Left forelimb (tissue), 1 donor: ENCODE results near the gene MEFV.
"Not testable (repeated sequence)": the region's sequence is repeated elsewhere in the genome, so short reads cannot be mapped to it uniquely, and the experiment has no call there.

Experiments used
- DNase-seq: peaks from one replicate; pipeline ENCODE4 v3.0.0-alpha.2; 2018; ENCODE audit warnings: low spot score

MEFV gene, protein sequence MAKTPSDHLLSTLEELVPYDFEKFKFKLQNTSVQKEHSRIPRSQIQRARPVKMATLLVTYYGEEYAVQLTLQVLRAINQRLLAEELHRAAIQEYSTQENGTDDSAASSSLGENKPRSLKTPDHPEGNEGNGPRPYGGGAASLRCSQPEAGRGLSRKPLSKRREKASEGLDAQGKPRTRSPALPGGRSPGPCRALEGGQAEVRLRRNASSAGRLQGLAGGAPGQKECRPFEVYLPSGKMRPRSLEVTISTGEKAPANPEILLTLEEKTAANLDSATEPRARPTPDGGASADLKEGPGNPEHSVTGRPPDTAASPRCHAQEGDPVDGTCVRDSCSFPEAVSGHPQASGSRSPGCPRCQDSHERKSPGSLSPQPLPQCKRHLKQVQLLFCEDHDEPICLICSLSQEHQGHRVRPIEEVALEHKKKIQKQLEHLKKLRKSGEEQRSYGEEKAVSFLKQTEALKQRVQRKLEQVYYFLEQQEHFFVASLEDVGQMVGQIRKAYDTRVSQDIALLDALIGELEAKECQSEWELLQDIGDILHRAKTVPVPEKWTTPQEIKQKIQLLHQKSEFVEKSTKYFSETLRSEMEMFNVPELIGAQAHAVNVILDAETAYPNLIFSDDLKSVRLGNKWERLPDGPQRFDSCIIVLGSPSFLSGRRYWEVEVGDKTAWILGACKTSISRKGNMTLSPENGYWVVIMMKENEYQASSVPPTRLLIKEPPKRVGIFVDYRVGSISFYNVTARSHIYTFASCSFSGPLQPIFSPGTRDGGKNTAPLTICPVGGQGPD

DNA sequence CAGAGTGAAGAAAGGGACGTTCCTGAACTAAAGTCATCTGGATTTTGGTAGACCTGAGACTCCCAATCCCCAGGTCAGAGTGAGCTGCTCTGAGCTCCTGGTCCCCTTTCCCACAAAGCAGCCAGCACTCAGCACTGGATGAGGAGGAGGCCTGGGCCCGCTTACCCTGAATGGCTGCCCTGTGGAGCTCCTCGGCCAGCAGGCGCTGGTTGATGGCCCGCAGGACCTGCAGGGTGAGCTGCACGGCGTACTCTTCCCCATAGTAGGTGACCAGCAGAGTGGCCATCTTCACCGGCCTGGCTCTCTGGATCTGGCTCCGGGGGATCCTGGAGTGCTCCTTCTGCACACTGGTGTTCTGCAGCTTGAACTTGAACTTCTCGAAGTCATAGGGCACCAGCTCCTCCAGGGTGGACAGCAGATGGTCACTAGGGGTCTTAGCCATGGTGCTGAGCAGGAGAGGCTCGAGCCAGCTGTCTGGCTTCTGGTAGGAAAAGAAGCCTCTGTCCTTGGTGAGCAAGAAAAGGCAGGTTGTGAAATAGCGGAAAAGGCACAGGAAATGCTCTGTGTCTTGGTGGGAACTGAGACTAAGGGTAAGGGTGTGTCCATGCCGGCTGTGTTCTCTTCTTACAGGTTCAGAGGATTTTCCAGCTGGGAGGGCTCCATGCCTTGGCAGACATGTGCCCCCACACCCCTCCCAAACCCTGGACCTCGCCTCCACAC lies at the start of gene MEFV:
TSS of gene MEFV (minus strand) at position 488 of the 720 bp plus-strand sequence. CDS start at position 442, 46 bp downstream.
- no peak for DNase-seq

DNA sequence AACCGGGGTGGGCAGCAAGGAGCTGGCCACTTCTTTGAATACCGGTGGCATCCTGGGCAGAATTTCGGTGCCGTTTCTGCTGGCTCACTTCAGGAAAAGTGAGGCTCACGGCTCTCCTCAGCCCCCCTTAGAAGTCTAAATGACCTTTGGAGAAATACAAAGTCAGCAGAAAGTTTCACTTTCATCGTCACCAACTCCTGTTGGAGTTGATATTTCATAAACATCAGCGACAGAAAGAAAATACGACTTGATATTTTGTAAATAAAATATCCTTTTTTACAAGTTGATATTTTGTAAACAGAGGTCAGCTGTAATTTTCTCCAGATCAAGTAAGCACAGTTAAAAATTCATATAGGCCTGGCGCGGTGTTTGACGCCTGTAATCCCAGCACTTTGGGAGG lies 49.6 kb upstream of the MEFV start:
- DNase-seq = no peak

DNA sequence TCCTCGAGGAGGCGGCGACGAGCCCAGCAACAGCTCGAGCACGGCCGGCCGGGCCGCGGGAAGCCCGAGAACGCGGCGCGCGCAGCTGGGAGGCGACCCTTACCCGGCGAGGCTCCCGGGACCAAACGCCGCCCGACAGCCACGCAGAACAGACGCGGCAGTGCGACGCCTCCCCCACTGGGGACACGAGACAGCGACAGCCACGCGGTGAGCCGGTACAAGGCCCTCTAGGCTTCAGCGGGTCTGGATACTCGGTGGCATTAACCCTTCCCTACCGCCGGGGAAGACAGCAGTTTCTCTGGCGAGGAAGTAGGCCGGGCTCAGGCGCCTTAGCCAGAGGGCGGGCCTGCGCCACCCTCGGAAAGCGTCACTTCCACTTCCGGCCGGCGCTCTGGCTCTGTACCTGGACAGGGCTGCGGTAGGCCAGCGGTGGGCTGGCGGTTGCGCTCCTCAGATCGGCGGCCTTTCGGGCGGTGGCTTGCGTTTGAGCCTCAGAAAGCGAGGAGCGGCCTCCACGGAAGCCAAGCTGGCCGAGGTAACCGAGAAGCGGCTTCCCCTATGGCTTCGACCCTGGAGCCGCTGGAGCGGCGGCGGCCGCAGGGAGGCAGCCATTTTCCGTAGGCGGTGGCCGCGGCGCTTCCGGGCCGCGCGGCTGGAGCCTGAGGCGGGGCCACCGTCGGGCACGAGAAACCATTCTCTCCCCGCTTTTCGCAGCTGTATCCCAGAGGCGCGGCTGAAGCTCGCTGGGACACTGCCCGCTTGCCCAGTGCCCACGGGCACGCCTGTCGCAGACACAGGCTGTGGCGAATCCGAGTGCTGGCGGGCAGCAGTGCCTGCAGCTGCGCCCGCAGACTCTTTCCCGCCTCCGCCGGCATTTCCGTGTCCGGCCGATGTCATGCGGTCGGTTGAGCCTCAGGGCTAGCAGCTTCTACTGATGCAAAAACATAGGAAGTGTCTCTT lies 49.0 kb upstream of the MEFV start, which contains the start of the genes TIGD7 and ZNF75A:
TSS of gene TIGD7 (minus strand) at position 322 of the 960 bp plus-strand sequence. CDS start 4,816 bp downstream, outside the sequence.
TSS of gene ZNF75A (plus strand) at position 389 of the 960 bp plus-strand sequence. CDS start 2,932 bp downstream, outside the sequence.
- peak; percentile 92 for DNase-seq

DNA sequence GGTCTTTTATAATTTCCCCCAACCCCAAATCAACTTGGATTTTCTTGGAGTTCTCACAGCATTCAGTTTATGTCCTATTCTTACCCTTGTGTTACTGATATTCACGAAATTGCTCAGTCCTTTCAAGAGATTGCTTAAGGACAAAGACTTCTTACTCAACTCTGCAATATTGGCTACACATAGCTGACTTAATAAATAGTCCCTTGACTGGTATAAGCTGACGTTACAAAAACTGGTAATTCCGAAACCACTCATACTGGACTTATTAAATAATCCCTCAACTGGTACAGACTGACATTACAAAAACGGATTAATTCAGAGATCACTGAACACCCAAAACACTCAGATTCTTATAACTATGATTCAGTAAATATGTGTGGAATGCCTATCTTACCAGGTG lies 47.9 kb upstream of the MEFV start:
- no peak for DNase-seq

DNA sequence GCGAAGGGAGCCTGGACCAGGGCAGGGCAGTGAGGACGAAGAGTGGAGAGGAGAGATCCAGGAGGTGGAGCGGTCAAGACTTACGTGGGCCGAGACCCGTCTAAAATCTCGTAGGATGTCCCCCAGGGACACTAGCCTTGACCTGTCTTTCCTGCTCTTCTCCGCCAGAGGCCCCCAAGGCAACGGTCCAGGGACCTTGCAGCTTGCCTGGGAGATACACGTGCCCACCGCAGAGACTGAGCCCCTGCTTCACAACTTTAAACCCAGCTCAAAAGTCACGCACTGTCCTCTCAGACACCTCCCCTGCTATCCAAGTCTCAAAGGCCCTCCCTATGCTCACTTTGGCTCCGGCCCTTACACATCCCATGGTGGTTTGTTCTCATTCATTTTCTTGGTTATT lies 39.4 kb upstream of the MEFV start:
- no peak for DNase-seq

DNA sequence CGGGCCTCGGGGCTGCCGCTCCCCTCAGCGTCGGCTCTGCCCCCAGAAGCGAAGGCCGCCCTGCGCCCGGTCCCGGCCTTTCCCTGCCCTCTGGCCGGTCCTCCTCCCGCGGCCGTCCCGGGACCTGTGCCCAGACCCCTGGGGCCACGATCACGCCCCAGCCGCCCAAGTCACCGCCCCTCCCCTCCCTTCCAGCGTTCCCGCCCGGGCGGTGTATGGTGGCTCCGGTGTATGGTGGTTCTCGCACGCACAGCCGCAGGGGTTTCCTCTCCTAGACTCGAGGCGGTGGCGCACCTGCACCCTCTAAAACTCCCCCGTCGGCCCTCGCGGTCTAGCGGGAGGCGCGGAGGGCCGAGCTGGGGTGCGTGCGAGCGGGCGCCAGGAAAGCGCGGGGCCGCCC lies 38.8 kb upstream of the MEFV start:
- DNase-seq = no peak

DNA sequence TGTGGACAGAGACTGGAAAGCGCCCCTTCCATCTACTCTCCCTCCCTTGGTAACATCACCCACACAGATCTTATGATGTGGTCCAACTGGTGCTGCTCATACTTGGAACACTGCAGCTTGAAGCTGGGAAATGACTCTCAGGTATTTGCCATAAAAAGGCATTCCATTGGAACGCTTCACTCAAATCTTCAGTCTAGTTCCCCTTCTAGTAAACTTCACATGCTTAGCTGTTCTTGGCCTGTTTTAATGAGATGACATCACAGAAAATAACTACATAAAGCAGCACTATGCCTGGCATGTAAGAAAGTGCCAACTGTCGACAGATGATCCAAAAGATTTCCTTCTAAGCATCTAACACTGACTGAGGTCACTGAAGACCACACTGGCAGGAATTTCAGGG lies 36.2 kb upstream of the MEFV start:
- DNase-seq = no peak

DNA sequence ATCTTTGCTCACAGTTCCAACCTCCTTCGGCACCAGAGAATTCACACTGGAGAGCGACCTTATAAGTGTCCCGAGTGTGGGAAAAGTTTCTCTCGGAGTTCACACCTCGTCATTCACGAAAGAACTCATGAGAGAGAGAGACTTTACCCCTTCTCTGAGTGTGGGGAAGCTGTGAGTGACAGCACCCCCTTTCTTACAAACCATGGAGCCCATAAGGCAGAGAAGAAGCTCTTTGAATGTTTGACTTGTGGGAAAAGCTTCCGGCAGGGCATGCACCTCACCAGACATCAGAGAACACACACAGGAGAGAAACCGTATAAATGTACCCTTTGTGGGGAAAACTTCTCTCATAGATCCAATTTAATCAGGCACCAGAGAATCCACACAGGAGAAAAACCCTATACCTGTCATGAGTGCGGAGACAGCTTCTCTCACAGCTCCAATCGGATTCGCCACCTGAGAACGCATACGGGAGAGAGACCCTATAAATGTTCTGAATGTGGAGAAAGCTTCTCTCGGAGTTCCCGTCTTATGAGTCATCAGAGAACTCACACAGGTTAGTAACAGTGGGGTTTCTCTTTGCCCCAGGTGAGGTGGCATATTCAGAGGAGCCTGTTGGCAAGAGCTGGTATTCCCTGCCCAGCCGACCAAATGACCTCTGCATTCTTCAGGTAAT lies 33.7 kb upstream of the MEFV start:
- no peak for DNase-seq

DNA sequence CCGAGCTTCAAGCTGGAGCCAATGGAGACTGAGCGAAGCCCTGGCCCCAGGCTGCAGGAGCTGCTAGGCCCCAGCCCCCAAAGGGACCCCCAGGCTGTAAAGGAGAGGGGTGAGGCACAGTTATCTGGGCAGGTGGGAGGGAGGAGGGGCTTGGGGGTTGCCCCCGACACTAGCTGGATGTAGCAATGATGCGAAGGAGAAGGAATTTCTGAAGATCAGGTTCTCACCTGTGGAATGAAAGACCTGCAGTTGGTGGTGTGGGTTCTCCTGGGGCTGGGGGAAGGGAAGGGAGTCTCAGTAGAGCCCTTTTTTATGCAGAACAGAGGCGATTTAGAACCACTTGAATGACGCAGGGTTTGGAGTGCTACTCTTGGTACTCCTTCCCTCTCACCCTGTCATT lies 28.7 kb upstream of the MEFV start:
- DNase-seq = no peak

DNA sequence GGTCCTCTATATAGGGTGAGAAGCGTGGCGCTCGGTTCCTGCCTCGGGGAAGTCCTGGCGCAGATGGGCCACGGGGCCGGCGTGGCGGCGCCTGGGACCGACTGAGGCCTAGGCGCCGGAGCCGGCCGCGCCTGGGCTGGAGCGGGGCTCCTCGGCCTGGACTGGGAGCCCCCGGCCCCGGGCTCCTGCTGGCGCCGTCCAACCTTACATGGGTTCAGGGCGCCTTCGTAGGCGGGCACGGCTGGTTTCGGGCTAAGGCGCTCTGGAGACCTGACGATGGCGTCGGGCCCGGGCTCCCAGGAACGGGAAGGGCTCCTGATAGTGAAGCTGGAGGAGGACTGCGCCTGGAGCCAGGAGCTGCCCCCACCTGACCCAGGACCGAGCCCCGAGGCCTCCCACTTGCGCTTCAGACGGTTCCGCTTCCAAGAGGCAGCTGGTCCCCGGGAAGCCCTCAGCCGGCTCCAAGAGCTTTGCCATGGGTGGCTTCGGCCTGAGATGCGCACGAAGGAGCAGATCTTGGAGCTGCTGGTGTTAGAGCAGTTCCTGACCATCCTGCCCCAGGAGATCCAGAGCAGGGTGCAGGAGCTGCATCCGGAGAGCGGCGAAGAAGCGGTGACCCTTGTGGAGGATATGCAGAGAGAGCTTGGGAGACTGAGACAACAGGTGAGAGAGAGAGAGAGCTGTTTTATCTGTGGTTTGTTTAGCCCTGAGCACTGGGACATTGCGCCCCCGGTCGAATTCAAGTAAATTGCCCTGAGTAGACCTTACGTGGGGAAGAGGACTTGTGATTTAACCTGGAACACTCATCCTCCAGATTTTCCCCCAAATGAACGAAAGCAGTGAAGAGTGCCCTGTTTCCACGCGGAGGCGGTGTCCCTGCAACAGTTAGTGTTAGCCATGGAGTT lies 27.4 kb upstream of the MEFV start:
- DNase-seq = no peak

DNA sequence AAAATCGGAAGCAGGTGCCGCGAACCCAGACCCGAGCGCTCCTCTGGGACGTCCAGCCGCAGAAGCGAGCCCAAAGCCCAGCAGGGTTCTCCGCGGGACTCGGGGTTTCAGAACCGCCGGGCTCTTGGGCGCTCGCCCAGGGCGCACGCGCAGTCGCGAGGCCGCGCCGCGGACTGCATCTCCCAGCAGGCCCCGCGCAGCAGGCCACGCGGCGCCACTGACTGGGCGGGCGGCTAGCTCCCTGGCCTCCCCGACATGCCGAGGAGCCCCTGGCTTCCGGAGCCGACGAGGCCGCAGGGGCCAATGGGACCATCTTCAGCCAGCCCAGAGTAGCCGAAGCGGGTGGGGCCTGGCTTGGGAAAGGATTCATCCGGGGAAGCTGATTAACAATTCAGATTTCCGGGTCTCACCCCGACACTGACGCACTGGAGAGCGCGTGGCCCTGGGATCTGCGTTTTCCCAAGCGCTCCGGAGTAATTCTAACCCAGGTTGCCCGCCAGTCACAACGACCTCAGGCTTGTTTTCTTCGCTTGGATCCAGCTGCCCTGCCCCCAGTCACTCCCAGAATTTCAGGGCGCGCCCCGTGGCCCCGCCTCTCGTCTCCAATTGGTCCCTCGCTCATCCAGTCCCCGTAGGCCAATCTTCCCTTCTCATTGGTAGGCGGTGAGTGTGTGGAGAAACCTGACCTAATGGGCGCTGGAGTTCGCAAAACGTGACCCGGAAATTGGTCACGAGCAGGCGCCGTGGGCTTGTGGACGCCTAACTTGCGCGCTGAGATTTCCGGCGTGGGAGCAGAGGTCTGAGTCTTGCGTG lies 26.5 kb upstream of the MEFV start, which contains the start of gene ZNF263:
TSS of gene ZNF263 (plus strand) at position 762 of the 813 bp plus-strand sequence. CDS start 328 bp downstream, outside the sequence.
- DNase-seq = peak; percentile 98

DNA sequence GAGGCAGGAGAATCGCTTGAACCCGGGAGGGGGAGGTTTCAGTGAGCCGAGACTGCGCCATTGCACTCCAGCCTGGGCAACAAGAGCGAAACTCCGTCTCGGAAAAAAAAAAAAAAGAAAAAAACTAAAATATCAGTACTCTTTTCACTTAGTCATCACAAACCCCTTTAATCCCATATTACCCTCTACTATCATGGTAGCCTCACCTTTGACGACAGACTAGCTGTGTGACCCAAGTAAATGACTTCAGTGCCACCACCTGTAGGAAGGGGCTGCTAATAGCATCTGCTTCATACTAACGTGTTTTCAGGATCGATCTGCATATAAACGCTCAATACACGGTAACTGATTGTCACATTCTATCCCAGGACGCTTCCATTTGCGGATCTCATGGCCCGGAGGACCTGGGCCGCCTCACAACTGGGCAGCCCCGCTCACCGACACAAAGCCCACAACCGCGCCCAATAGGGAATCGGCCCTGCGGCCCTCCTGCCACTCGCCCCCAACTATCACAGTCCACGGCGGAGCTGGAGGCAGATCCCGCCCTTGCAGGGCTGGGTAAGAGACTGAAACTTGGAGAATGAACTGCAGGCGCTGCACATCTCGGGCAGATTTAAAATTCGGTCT lies 25.8 kb upstream of the MEFV start:
- DNase-seq = no peak

DNA sequence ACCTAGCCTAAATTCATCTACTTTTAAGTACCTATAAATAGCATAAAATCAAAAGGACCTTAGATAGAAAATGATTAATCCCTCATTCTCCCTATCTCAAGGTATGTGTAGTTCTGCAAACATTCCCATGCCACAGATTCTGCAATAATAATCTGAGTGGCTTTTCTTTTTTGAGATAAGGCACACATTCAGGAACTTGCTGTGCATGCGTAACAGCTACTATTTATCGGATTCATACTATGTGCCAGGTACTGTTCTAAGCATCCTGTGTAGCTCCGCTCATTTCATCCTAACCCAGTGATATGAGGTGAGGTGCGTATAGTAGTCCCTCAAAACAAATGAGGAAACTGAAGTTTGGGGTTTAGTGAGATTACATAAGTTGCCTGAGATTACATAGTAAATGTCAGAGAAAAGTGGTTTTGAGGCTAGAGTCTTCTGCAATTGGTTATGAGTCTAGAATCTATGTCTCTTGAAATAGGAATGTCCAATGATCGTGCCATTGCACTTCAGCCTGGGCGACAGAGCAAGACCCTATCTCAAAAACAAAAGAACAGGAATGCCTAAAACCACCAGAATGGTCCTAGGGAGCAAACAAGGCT lies 24.9 kb upstream of the MEFV start:
- DNase-seq = no peak

DNA sequence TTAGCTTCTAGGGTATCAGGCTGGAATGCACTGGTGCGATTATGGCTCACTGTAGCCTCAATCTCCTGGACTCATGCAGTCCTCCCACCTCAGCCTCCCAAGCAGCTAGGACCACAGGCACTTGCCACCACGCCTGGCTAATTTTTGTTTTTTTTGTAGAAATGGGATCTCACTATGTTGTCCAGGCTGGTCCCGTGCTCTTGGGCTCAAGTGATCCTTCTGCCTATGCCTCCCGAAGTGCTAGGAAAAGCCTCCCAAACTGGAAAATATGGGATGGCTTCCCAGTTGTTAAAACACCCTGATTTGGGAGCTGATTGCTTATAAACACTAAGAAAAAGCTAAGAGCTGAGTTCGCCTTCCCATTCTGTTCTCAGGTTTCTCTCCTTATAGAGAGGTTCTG lies 20.2 kb upstream of the MEFV start:
- DNase-seq = peak; percentile 15

DNA sequence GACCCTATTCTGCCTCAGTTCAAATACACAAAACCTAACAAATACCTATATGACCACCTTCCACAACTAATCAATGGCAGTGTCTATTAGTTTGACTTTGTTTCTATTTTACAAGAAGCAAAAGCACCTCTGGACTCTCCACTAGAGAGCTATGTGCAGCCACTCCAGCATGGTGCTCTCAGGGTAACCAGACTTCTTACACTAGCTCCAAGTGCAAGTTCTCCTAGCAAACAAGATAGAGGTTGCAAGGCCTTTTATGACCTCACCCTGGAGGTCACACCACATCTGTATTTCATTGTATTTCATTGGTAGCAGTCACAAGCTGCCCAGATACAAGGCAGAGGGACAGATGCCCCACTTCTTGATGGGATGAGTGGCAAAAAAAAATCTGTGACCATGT lies 18.5 kb upstream of the MEFV start:
- DNase-seq = no peak

DNA sequence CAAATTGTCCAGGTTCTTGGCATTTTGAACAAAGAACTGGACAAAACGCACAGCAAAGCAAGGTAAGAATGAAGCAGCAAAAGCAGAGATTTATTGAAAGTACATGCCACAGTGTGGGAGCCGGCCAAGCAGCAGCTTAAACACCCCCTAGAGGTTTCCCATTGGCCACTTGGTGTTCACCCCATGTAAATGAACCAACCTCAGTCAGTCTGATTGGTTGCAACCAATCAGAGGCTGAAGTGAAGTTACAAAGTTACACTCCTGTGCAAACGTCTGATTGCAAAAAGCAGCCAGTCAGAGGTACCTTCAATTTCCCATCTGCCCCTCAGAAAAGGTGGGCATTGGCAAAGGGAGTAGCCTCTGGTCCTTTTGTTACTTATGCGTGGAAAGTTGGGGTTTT lies 18.1 kb upstream of the MEFV start:
- DNase-seq = no peak

DNA sequence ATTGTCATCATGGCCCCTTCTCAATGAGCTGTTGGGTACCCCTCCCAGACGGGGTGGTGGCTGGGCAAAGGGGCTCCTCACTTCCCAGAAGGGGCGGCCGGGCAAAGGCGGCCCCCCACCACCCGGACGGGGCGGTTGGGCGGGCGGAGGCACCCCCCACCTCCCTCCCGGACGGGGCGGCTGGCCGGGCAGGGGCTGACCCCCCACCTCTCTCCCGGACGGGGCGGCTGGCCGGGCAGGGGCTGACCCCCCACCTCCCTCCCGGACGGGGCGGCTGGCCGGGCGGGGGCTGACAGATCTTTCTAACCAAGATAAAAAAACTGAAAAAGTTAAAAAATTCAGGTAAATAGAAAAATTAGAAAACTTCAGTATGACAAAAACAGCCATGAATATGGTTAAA lies 14.8 kb upstream of the MEFV start:
- not testable (repeated sequence) for DNase-seq

DNA sequence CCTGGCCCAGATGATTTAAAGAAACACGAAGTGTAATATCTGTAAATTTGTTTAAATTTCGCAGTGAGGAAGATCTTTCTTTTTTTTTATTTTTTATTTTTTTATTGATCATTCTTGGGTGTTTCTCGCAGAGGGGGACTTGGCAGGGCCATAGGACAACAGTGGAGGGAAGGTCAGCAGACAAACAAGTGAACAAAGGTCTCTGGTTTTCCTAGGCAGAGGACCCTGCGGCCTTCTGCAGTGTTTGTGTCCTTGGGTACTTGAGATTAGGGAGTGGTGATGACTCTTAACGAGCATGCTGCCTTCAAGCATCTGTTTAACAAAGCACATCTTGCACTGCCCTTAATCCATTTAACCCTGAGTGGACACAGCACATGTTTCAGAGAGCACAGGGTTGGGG lies 14.3 kb upstream of the MEFV start:
- not testable (repeated sequence) for DNase-seq
